Osteoblast (primary cell): ENCODE measurements around the gene NMRAL1. TPM values are rescaled to one million over a fixed set of nuclear protein-coding genes. Genes with fewer than 3 reads are reported as not detected.

ENCODE experiments used
- DNase-seq: peaks from one replicate; pipeline ENCODE4 v3.0.0; 2011; ENCODE audit warnings: low spot score, mixed read lengths; ENCODE audit not compliant: insufficient read length; ENCODE audit errors: missing footprints
- H2AFZ ChIP-seq: 2 replicates; pipeline ENCODE4 v1.6.0; 2011; ENCODE audit warnings: mild to moderate bottlenecking, low read length
- H3K27ac ChIP-seq: 2 replicates; pipeline ENCODE4 v1.5.1; 2011; ENCODE audit warnings: mild to moderate bottlenecking, low read depth, low read length, moderate library complexity
- H3K27me3 ChIP-seq: 2 replicates; pipeline ENCODE4 v1.6.0; 2012; ENCODE audit warnings: mild to moderate bottlenecking, control low read depth, inconsistent platforms, low read length, moderate library complexity; ENCODE audit not compliant: insufficient read depth
- H3K36me3 ChIP-seq: 2 replicates; pipeline ENCODE4 v1.5.1; 2011; ENCODE audit warnings: mild to moderate bottlenecking, low read length, control low read depth, moderate library complexity; ENCODE audit not compliant: insufficient read depth
- H3K4me1 ChIP-seq: 2 replicates; pipeline ENCODE4 v1.5.1; 2011; ENCODE audit warnings: mild to moderate bottlenecking, low read length, control low read depth, moderate library complexity; ENCODE audit not compliant: insufficient read depth
- H3K4me2 ChIP-seq: 2 replicates; pipeline ENCODE4 v1.6.0; 2011; ENCODE audit warnings: mild to moderate bottlenecking, low read length; ENCODE audit not compliant: insufficient read depth
- H3K4me3 ChIP-seq: fragments of 200-600 bp; sonication (generic); 3 replicates; pipeline ENCODE4 v1.5.1; 2012; ENCODE audit warnings: mild to moderate bottlenecking, low read length, inconsistent platforms; ENCODE audit not compliant: insufficient read depth
- H3K79me2 ChIP-seq: 2 replicates; pipeline ENCODE4 v1.6.0; 2012; ENCODE audit warnings: mild to moderate bottlenecking, low read length, control low read depth, inconsistent platforms; ENCODE audit not compliant: insufficient read depth
- H3K9me3 ChIP-seq: 2 replicates; pipeline ENCODE4 v1.5.1; 2011; ENCODE audit warnings: low read depth, low read length, control low read depth
- H4K20me1 ChIP-seq: 2 replicates; pipeline ENCODE4 v1.6.0; 2012; ENCODE audit warnings: mild to moderate bottlenecking, low read length, control low read depth; ENCODE audit not compliant: insufficient read depth
- total RNA-seq: library from RNA; depleted of rRNA; stranded (reverse); fragments of >200 nt; gene quantifications from 2 replicates; pipeline ENCODE4 v1.2.3, GENCODE V29; 2012
- TF ChIP-seq, protein P1 (sequence below): IDR thresholded peaks from 2 replicates; pipeline ENCODE4 v1.5.1; 2011; ENCODE audit warnings: mild to moderate bottlenecking, low read depth, low read length, moderate library complexity; ENCODE audit errors: extremely low read depth

The NMRAL1 gene
- total RNA-seq, 1 donor = 90.5 TPM

DNA sequence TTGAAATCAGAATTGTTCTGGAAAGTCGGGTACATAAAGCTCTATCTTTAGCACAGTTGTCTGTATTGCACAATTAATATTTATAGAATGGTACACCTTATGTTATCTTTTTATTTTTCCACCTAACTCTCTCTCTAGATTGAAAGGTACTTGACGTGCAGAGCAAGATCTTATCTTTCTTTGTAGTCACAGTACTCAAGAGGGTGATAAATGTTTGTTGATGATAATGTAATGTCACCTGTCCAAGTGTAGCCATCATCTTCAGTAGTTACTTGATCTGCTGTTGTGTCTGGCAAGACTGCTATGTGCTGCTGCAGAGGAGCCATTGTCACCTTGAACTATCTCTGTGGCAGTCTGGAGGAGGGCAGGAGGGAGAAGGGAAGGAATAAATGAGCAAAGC lies 7.1 kb upstream of the NMRAL1 start:
- no peaks in the 10 kb centered on the region for H3K27me3 ChIP-seq
- peaks cover 13% of the 10 kb centered on the region for H3K36me3 ChIP-seq
- TF ChIP-seq, protein P1, sequence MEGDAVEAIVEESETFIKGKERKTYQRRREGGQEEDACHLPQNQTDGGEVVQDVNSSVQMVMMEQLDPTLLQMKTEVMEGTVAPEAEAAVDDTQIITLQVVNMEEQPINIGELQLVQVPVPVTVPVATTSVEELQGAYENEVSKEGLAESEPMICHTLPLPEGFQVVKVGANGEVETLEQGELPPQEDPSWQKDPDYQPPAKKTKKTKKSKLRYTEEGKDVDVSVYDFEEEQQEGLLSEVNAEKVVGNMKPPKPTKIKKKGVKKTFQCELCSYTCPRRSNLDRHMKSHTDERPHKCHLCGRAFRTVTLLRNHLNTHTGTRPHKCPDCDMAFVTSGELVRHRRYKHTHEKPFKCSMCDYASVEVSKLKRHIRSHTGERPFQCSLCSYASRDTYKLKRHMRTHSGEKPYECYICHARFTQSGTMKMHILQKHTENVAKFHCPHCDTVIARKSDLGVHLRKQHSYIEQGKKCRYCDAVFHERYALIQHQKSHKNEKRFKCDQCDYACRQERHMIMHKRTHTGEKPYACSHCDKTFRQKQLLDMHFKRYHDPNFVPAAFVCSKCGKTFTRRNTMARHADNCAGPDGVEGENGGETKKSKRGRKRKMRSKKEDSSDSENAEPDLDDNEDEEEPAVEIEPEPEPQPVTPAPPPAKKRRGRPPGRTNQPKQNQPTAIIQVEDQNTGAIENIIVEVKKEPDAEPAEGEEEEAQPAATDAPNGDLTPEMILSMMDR = no peak
- H3K27ac ChIP-seq = no peak overlapping the region
- H3K4me2 ChIP-seq = no peak overlapping the region
- no peak overlapping the region for H3K4me3 ChIP-seq
- H2AFZ ChIP-seq = no peak overlapping the region
- H3K9me3 ChIP-seq = no peaks in the 10 kb centered on the region
- peaks cover 10% of the 10 kb centered on the region for H3K4me1 ChIP-seq
- H4K20me1 ChIP-seq = peaks cover 15% of the 10 kb centered on the region
- H3K79me2 ChIP-seq = peaks cover 68% of the 10 kb centered on the region
- no peak for DNase-seq

DNA sequence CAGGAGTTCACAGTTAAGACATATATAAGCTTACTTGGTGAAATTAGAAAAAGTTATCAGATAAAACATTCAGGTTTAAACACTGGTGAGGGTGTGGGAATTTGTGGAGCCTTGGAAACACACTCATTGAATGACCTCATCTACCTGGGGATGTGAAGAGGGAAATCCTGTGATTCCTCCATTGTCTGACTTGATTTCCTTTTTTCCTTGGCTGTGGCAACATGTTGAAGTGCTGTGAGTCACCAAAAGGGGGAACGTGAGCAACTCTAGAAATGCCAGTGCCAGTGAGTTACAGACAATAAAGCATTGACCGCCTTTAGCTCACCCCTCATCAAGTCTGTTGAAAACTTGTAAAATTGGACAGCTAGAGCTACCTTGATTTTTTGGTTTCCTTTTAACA lies 3.5 kb upstream of the NMRAL1 start:
- Histone ChIP-seq H3K4me2 (peak overlapping the region; percentile 76), H2AFZ (no peak overlapping the region), H3K27ac (no peak overlapping the region), H3K4me3 (no peak overlapping the region), H4K20me1 (peaks cover 15% of the 10 kb centered on the region), H3K4me1 (peaks cover 20% of the 10 kb centered on the region), H3K79me2 (peaks cover 62% of the 10 kb centered on the region), H3K27me3 (no peaks in the 10 kb centered on the region), H3K36me3 (peaks cover 4% of the 10 kb centered on the region), H3K9me3 (no peaks in the 10 kb centered on the region)
- DNase-seq = peak; percentile 93
- TF ChIP-seq, protein P1 = peak; percentile 10

DNA sequence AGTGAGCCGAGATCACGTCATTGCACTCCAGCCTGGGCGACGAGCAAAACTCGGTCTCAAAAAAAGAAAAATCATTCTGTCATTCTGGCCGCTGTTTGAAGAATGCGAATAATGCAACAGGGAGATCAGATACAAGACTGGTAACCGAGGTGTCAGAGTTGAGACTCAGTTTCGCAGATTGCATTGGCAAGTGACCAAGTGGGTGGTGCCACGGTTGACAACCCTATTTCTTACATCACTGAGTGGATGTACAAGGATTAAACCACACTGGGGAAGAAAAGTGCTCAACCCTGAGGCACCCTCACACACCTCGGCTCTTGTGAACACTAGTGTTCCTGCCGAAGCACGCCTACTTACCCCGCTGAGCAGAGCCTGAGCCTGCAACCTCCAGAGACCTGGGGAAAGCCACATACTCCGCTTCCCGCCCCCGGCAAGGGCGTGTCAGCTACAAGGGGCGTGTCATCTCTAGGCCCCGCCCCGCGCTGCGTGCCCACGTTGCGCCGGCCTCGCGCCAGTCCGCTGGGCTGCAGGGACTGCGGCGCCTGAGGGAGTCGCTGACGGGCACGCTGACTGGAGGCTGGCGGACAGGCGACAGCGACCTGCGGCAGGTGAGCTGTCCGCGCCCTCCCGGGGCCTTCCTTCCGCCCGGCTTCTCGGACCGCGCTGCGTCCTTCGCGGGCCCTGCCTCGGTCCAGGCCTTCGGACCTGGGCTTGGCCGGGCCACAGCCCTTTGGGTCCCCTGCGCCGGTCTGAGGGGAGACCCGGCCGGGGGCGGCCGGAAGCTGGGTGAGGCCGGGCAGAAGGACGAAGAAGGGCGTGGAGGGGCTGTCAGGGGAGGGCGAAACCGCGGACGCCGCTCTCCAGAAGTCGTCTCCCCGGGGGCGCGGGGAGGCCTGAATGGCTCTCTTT lies 1.7 kb upstream of the NMRAL1 start, which contains the start of gene HMOX2:
HMOX2 (plus strand) TSS at position 519 of the 909 bp plus-strand sequence. CDS start 29,127 bp downstream, outside the sequence.
- peaks cover 4% of the 10 kb centered on the region for H3K36me3 ChIP-seq
- H4K20me1 ChIP-seq = peaks cover 10% of the 10 kb centered on the region
- H3K9me3 ChIP-seq = no peaks in the 10 kb centered on the region
- H2AFZ ChIP-seq = peak within 1 kb of the TSS; percentile 97
- TF ChIP-seq, protein P1 = peak; percentile 33
- H3K4me3 ChIP-seq = peak within 1 kb of the TSS; percentile 95
- no peaks in the 10 kb centered on the region for H3K27me3 ChIP-seq
- DNase-seq = peak; percentile 95
- H3K79me2 ChIP-seq = peaks cover 44% of the 10 kb centered on the region
- H3K27ac ChIP-seq = peak within 1 kb of the TSS; percentile 61
- peak within 1 kb of the TSS; percentile 76 for H3K4me2 ChIP-seq
- peaks cover 20% of the 10 kb centered on the region for H3K4me1 ChIP-seq

DNA sequence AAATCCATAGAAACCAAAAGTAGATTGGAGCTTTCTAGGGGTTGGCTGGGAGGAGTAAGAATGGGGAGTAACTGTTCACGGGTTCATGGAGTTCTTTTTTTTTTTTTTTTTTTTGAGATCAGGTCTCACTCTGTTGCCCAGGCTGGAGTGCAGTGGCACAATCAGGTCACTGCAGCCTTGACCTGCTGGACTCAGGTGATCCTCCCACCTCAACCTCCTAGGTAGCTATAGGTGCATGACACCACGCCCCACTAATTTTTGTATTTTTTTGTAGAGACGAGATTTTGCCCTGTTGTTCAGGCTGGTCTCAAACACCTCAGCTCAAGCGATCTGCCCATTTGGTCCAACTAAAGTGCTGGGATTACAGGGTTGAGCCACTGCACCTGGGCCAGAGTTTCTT lies 1.5 kb downstream of the NMRAL1 start:
- H3K36me3 ChIP-seq = peaks cover 9% of the 10 kb centered on the region
- no peak overlapping the region for H3K4me3 ChIP-seq
- TF ChIP-seq, protein P1 = no peak
- peaks cover 17% of the 10 kb centered on the region for H3K4me1 ChIP-seq
- H3K9me3 ChIP-seq = no peaks in the 10 kb centered on the region
- no peak overlapping the region for H2AFZ ChIP-seq
- H3K79me2 ChIP-seq = peaks cover 23% of the 10 kb centered on the region
- no peaks in the 10 kb centered on the region for H3K27me3 ChIP-seq
- no peak for DNase-seq
- no peak overlapping the region for H3K27ac ChIP-seq
- no peak overlapping the region for H3K4me2 ChIP-seq
- H4K20me1 ChIP-seq = peaks cover 2% of the 10 kb centered on the region
